Non-pigmented ciliary epithelial cell (primary cell): Measurements from ENCODE around the gene WDR27.
"Not testable (repeated sequence)": the region's sequence is repeated elsewhere in the genome, so short reads cannot be mapped to it uniquely, and the experiment has no call there.

ENCODE experiments used
- DNase-seq: peaks from one replicate; pipeline ENCODE4 v3.0.0-alpha.2; 2010; ENCODE audit warnings: low read depth

Gene WDR27

GRCh38 chr6:169709293-169709692 is 7.5 kb upstream of the WDR27 start:
- no peak for DNase-seq

- DNase-seq: no peak
Observed at GRCh38 chr6:169707772-169708171, 5.9 kb upstream of the WDR27 start.

- DNase-seq: no peak
Observed at GRCh38 chr6:169702840-169703246, 1.0 kb upstream of the WDR27 start.

- no peak for DNase-seq
Observed at GRCh38 chr6:169701311-169701953, 397 bp downstream of the WDR27 start.

GRCh38 chr6:169700296-169700695 is 1.5 kb downstream of the WDR27 start:
- no peak for DNase-seq

GRCh38 chr6:169697115-169697514 is 4.7 kb downstream of the WDR27 start:
- DNase-seq: not testable (repeated sequence)

GRCh38 chr6:169695131-169695530 is 6.7 kb downstream of the WDR27 start:
- no peak for DNase-seq

- no peak for DNase-seq
Observed at GRCh38 chr6:169692516-169692915, 9.3 kb downstream of the WDR27 start.

- DNase-seq: no peak
Observed at GRCh38 chr6:169691260-169691659, 10.6 kb downstream of the WDR27 start.

- peak; percentile 67 for DNase-seq
Observed at GRCh38 chr6:169689287-169689686, 12.5 kb downstream of the WDR27 start.

- DNase-seq: no peak
Observed at GRCh38 chr6:169685860-169686259, 16.0 kb downstream of the WDR27 start.

- no peak for DNase-seq
Observed at GRCh38 chr6:169684056-169684455, 17.8 kb downstream of the WDR27 start.

GRCh38 chr6:169678342-169678741 is 23.5 kb downstream of the WDR27 start:
- DNase-seq: no peak

- DNase-seq: no peak
Observed at GRCh38 chr6:169677096-169677495, 24.7 kb downstream of the WDR27 start.

- no peak for DNase-seq
Observed at GRCh38 chr6:169675011-169675410, 26.8 kb downstream of the WDR27 start.

GRCh38 chr6:169671563-169671962 is 30.3 kb downstream of the WDR27 start:
- no peak for DNase-seq

- DNase-seq: no peak
Observed at GRCh38 chr6:169669889-169670288, 31.9 kb downstream of the WDR27 start.

GRCh38 chr6:169669147-169669546 is 32.7 kb downstream of the WDR27 start:
- DNase-seq: no peak

GRCh38 chr6:169668203-169668847 is 33.5 kb downstream of the WDR27 start:
- DNase-seq: no peak

- DNase-seq: no peak
Observed at GRCh38 chr6:169667716-169668115, 34.1 kb downstream of the WDR27 start.

GRCh38 chr6:169666441-169666840 is 35.4 kb downstream of the WDR27 start:
- DNase-seq: no peak

GRCh38 chr6:169665289-169665688 is 36.5 kb downstream of the WDR27 start:
- DNase-seq: no peak

GRCh38 chr6:169664227-169664626 is 37.6 kb downstream of the WDR27 start:
- no peak for DNase-seq

GRCh38 chr6:169663468-169663867 is 38.4 kb downstream of the WDR27 start:
- DNase-seq: no peak
